Measurements from ENCODE around the gene MAGED1. TPM values are rescaled to one million over a fixed set of nuclear protein-coding genes. Genes with fewer than 3 reads are reported as not detected.

The MAGED1 gene
- polyA plus RNA-seq, 1 of the 3 experiments (the other 2 are of a cell fraction), result 184 TPM

DNA sequence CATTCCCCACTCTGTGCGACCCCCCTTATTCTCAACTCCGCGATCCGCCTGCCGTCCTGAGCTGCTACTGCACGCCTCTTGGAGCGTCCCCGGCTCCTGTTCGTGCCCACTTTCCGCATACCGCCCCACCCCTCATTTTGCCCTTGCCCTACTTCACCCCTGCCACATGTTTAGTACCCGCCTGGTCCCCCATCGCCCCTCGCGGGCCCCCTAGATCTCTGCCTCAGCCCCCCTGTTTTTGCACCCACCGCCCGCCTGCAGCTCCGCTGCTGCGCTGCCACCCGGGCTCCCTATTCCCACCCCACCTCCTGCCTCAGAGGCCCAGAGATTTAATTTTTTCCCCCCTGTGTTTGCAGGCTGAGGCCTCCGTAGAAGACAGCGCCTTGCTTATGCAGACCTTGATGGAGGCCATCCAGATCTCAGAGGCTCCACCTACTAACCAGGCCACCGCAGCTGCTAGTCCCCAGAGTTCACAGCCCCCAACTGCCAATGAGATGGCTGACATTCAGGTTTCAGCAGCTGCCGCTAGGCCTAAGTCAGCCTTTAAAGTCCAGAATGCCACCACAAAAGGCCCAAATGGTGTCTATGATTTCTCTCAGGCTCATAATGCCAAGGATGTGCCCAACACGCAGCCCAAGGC, 1.4 kb downstream of the MAGED1 start:
- Histone ChIP-seq H3K9ac (peak overlapping the region; percentile 85), H3K4me3 (ENCODE audit: low read depth in 2 of 2, low read length in 1 of 2) (peak overlapping the region; percentile 78 to 79), H3K27ac (ENCODE audit: low read depth in 2 of 2, low read length in 1 of 2) (peak overlapping the region in 1 of 2 experiments; percentile 82; a peak in 2 of 4 replicates), H2AFZ (ENCODE audit: low read depth) (no peak overlapping the region), H3K4me1 (ENCODE audit: control insufficient read depth in 1 of 2, insufficient read depth in 2 of 2, low read depth in 1 of 2, low read length in 1 of 2) (peaks cover 20 to 35% of the 10 kb centered on the region in 2 experiments), H3K79me2 (ENCODE audit: insufficient read depth) (peaks cover 43% of the 10 kb centered on the region), H3K36me3 (replicated peaks in 1 of 2; ENCODE audit: control insufficient read depth in 1 of 2, insufficient read depth in 2 of 2, low read length in 1 of 2) (peaks cover 33 to 41% of the 10 kb centered on the region in 2 experiments), H3K9me3 (no peaks in the 10 kb centered on the region), H3K9me2 (no peaks in the 10 kb centered on the region), H3K4me2 (peak overlapping the region; percentile 79), H4K20me1 (ENCODE audit: insufficient read depth) (peaks cover 41% of the 10 kb centered on the region), H3F3A (replicated peaks; ENCODE audit: insufficient read depth) (peaks cover 26% of the 10 kb centered on the region), H3K27me3 (ENCODE audit: insufficient read depth) (no peaks in the 10 kb centered on the region)
- 40% methylated on average over 23 of the region's 25 CpGs for WGBS (ENCODE audit: low lambda C conversion rate)
- peak; percentile 46 for DNase-seq
- POLR2A ChIA-PET, result interaction anchor here (0.7 kb wide), 1 partner anchor 250 kb away, joined by 3 read pairs; no protein-coding TSS in a partner anchor
- CTCF ChIA-PET, result interaction anchor here (1.4 kb wide), 1 partner anchor 8 kb away, joined by 3 read pairs; no protein-coding TSS in a partner anchor
- no peak for TF ChIP-seq TAF1 (IDR thresholded peaks at IDR 0.05; ENCODE audit: borderline replicate concordance, low read depth, low read length)
- TF ChIP-seq RXRA (IDR thresholded peaks at IDR 0.05; ENCODE audit: borderline replicate concordance, low read depth), result no peak
- TF ChIP-seq EP300 (IDR thresholded peaks at IDR 0.05; ENCODE audit: borderline replicate concordance in 1 of 2, low read depth in 1 of 2, low read length in 1 of 2), result no peak
- TF ChIP-seq, protein P1, sequence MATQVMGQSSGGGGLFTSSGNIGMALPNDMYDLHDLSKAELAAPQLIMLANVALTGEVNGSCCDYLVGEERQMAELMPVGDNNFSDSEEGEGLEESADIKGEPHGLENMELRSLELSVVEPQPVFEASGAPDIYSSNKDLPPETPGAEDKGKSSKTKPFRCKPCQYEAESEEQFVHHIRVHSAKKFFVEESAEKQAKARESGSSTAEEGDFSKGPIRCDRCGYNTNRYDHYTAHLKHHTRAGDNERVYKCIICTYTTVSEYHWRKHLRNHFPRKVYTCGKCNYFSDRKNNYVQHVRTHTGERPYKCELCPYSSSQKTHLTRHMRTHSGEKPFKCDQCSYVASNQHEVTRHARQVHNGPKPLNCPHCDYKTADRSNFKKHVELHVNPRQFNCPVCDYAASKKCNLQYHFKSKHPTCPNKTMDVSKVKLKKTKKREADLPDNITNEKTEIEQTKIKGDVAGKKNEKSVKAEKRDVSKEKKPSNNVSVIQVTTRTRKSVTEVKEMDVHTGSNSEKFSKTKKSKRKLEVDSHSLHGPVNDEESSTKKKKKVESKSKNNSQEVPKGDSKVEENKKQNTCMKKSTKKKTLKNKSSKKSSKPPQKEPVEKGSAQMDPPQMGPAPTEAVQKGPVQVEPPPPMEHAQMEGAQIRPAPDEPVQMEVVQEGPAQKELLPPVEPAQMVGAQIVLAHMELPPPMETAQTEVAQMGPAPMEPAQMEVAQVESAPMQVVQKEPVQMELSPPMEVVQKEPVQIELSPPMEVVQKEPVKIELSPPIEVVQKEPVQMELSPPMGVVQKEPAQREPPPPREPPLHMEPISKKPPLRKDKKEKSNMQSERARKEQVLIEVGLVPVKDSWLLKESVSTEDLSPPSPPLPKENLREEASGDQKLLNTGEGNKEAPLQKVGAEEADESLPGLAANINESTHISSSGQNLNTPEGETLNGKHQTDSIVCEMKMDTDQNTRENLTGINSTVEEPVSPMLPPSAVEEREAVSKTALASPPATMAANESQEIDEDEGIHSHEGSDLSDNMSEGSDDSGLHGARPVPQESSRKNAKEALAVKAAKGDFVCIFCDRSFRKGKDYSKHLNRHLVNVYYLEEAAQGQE (IDR thresholded peaks at IDR 0.05; ENCODE audit: low read depth, low read length), result no peak

DNA sequence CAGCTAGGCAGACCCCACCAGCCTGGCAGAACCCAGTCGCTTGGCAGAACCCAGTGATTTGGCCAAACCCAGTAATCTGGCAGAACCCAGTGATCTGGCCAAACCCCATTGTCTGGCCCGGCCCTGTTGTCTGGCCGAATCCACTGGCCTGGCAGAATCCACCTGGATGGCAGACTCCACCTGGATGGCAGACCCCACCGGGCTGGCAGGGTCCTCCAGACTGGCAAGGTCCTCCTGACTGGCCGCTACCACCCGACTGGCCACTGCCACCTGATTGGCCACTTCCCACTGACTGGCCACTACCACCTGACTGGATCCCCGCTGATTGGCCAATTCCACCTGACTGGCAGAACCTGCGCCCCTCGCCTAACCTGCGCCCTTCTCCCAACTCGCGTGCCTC, 3.2 kb downstream of the MAGED1 start:
- Histone ChIP-seq H3K79me2 (ENCODE audit: insufficient read depth) (peaks cover 43% of the 10 kb centered on the region), H3K4me1 (ENCODE audit: control insufficient read depth in 1 of 2, insufficient read depth in 2 of 2, low read depth in 1 of 2, low read length in 1 of 2) (peaks cover 14 to 33% of the 10 kb centered on the region in 2 experiments; a peak in 3 of 4 replicates), H3K9ac (no peak overlapping the region), H3K27me3 (ENCODE audit: insufficient read depth) (no peaks in the 10 kb centered on the region), H4K20me1 (ENCODE audit: insufficient read depth) (peaks cover 52% of the 10 kb centered on the region), H3K36me3 (replicated peaks in 1 of 2; ENCODE audit: control insufficient read depth in 1 of 2, insufficient read depth in 2 of 2, low read length in 1 of 2) (peaks cover 49 to 58% of the 10 kb centered on the region in 2 experiments), H3K27ac (ENCODE audit: low read depth in 2 of 2, low read length in 1 of 2) (no peak overlapping the region; a peak in 1 of 4 replicates), H3F3A (replicated peaks; ENCODE audit: insufficient read depth) (peaks cover 28% of the 10 kb centered on the region), H3K4me3 (ENCODE audit: low read depth in 2 of 2, low read length in 1 of 2) (peak overlapping the region in 1 of 2 experiments; percentile 78; a peak in 1 of 4 replicates), H3K9me2 (no peaks in the 10 kb centered on the region), H3K9me3 (no peaks in the 10 kb centered on the region), H2AFZ (ENCODE audit: low read depth) (no peak overlapping the region), H3K4me2 (peak overlapping the region; percentile 79; the same call in 1 of the 2 replicates)
- no peak for TF ChIP-seq JUND (IDR thresholded peaks at IDR 0.05)
- TF ChIP-seq TCF12 (IDR thresholded peaks at IDR 0.05), result no peak
- TF ChIP-seq EP300 (IDR thresholded peaks at IDR 0.05; ENCODE audit: borderline replicate concordance in 1 of 2, low read depth in 1 of 2, low read length in 1 of 2), result no peak
- TF ChIP-seq, protein P2, sequence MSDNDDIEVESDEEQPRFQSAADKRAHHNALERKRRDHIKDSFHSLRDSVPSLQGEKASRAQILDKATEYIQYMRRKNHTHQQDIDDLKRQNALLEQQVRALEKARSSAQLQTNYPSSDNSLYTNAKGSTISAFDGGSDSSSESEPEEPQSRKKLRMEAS (IDR thresholded peaks at IDR 0.05; ENCODE audit: low read depth), result no peak
- TF ChIP-seq GATA2 (CRISPR knock-in tag; IDR thresholded peaks at IDR 0.05), result no peak
- TF ChIP-seq TEAD4 (IDR thresholded peaks at IDR 0.05; ENCODE audit: borderline replicate concordance, insufficient read depth), result no peak
- TF ChIP-seq YY1 (IDR thresholded peaks at IDR 0.05; ENCODE audit: low read depth), result no peak
- TF ChIP-seq FOXJ3 (CRISPR knock-in tag; IDR thresholded peaks at IDR 0.05), result no peak
- TF ChIP-seq FOXM1 (IDR thresholded peaks at IDR 0.05; ENCODE audit: low read depth), result no peak
- no peak for TF ChIP-seq MXI1 (IDR thresholded peaks at IDR 0.05; ENCODE audit: low read depth, low read length)
- TF ChIP-seq SMC3 (IDR thresholded peaks at IDR 0.05; ENCODE audit: low read depth, low read length), result no peak
- no peak for TF ChIP-seq MEF2A (IDR thresholded peaks at IDR 0.05; ENCODE audit: borderline replicate concordance, low read depth)
- DNase-seq, result no peak
- POLR2A ChIA-PET, result no interaction called here
- 91% methylated on average over 5 of the region's 12 CpGs for WGBS (ENCODE audit: low lambda C conversion rate)
- CTCF ChIA-PET, result no interaction called here

All from SK-N-SH (cell line).